WTC11 (cell line): ENCODE data around the gene TIMM22. TPM values are rescaled to one million over a fixed set of nuclear protein-coding genes. Genes with fewer than 3 reads are reported as not detected.

ENCODE experiments used
- ATAC-seq: fragments of 200-7000 bp; cut with Tn5 transposase; 2 replicates; pipeline ENCODE4 v1.10.0; 2021; ENCODE audit warnings: mild to moderate bottlenecking, moderate library complexity
- CTCF ChIA-PET: fragments of 300-600 bp; sonication (Branson Sonifier 250); formaldehyde crosslinking; loops from one replicate; lab custom pipeline; 2021; ENCODE audit warnings: antibody characterized with exemption; lab: Charles Lee
- POLR2A ChIA-PET: fragments of 350-600 bp; sonication (Branson Sonifier 250); formaldehyde crosslinking; loops from one replicate; lab custom pipeline; 2021; ENCODE audit warnings: antibody characterized with exemption; lab: Charles Lee
- DNase-seq: peaks from one replicate; pipeline ENCODE4 v3.0.0; 2021; ENCODE audit warnings: low spot score
- H3K27ac Mint-ChIP-seq: 2 replicates; pipeline ENCODE4 v1.8.0; 2021; ENCODE audit warnings: mixed read lengths
- H3K27me3 Mint-ChIP-seq: 2 replicates; pipeline ENCODE4 v1.8.0; 2021; ENCODE audit warnings: low read depth, mild to moderate bottlenecking, moderate library complexity, mixed read lengths
- H3K36me3 Mint-ChIP-seq: 2 replicates; pipeline ENCODE4 v1.8.0; 2021; ENCODE audit warnings: mixed read lengths
- H3K4me1 Mint-ChIP-seq: 2 replicates; pipeline ENCODE4 v1.8.0; 2022; ENCODE audit warnings: mixed read lengths
- H3K4me3 Mint-ChIP-seq: 2 replicates; pipeline ENCODE4 v1.8.0; 2021; ENCODE audit warnings: mild to moderate bottlenecking, moderate library complexity, mixed read lengths
- H3K9me3 Mint-ChIP-seq: 2 replicates; pipeline ENCODE4 v1.8.0; 2021; ENCODE audit warnings: mixed read lengths
- CREB1 ChIP-seq: sonication (generic); formaldehyde crosslinking; IDR thresholded peaks from 2 replicates; pipeline ENCODE4 v1.8.0; 2023; ENCODE audit warnings: mild to moderate bottlenecking, missing genetic modification reagents
- ELF4 ChIP-seq: sonication (generic); formaldehyde crosslinking; IDR thresholded peaks from 2 replicates; pipeline ENCODE4 v1.8.1; 2022; ENCODE audit warnings: low read depth, mild to moderate bottlenecking, moderate library complexity, missing genetic modification reagents
- NFATC4 ChIP-seq: fragments of 250-450 bp; sonication (Bioruptor Pico); IDR thresholded peaks from 2 replicates; pipeline ENCODE4 v1.9.0; 2021; ENCODE audit warnings: mild to moderate bottlenecking
- SMAD3 ChIP-seq: sonication (generic); formaldehyde crosslinking; IDR thresholded peaks from 2 replicates; pipeline ENCODE4 v1.8.0; 2022; ENCODE audit warnings: missing genetic modification reagents, mild to moderate bottlenecking, borderline replicate concordance
- TEAD1 ChIP-seq: sonication (generic); formaldehyde crosslinking; IDR thresholded peaks from 2 replicates; pipeline ENCODE4 v1.8.0; 2022; ENCODE audit warnings: mild to moderate bottlenecking, missing genetic modification reagents
- TEAD4 ChIP-seq: sonication (generic); formaldehyde crosslinking; IDR thresholded peaks from 2 replicates; pipeline ENCODE4 v1.8.0; 2022; ENCODE audit warnings: mild to moderate bottlenecking, missing genetic modification reagents
- ZBTB21 ChIP-seq: sonication (generic); formaldehyde crosslinking; IDR thresholded peaks from 2 replicates; pipeline ENCODE4 v1.8.1; 2023; ENCODE audit warnings: mild to moderate bottlenecking, missing genetic modification reagents, borderline replicate concordance
- ZNF138 ChIP-seq: sonication (generic); formaldehyde crosslinking; conservative IDR thresholded peaks from 2 replicates; pipeline ENCODE4 v1.8.1; 2022; ENCODE audit warnings: mild to moderate bottlenecking, moderate library complexity, missing genetic modification reagents
- ZNF317 ChIP-seq: sonication (generic); formaldehyde crosslinking; IDR thresholded peaks from 2 replicates; pipeline ENCODE4 v1.8.1; 2023; ENCODE audit warnings: low read depth, mild to moderate bottlenecking, moderate library complexity, missing genetic modification reagents, borderline replicate concordance
- total RNA-seq: library from RNA; stranded (reverse); gene quantifications from 3 replicates; pipeline ENCODE4 v1.2.3, GENCODE V29; 2021
- TF ChIP-seq, protein P1 (sequence below): sonication (generic); formaldehyde crosslinking; IDR thresholded peaks from 2 replicates; pipeline ENCODE4 v1.8.1; 2023; ENCODE audit warnings: mild to moderate bottlenecking, missing genetic modification reagents, moderate library complexity
- TF ChIP-seq, protein P2 (sequence below): sonication (generic); formaldehyde crosslinking; IDR thresholded peaks from 2 replicates; pipeline ENCODE4 v1.8.1; 2022; ENCODE audit warnings: low read depth, mild to moderate bottlenecking, moderate library complexity, missing genetic modification reagents, borderline replicate concordance
- TF ChIP-seq, protein P3 (sequence below): fragments of 250-450 bp; sonication (Bioruptor Pico); IDR thresholded peaks from 2 replicates; pipeline ENCODE4 v1.9.0; 2021; ENCODE audit warnings: mild to moderate bottlenecking, borderline replicate concordance
- TF ChIP-seq, protein P4 (sequence below): sonication (generic); formaldehyde crosslinking; IDR thresholded peaks from 2 replicates; pipeline ENCODE4 v1.8.1; 2022; ENCODE audit warnings: missing genetic modification reagents, borderline replicate concordance
- TF ChIP-seq, protein P5 (sequence below): fragments of 250-450 bp; sonication (Bioruptor Pico); IDR thresholded peaks from 2 replicates; pipeline ENCODE4 v1.9.0; 2021; ENCODE audit warnings: mild to moderate bottlenecking

Gene TIMM22
- total RNA-seq, 1 experiment from 2014 or later: 18.0 TPM

DNA sequence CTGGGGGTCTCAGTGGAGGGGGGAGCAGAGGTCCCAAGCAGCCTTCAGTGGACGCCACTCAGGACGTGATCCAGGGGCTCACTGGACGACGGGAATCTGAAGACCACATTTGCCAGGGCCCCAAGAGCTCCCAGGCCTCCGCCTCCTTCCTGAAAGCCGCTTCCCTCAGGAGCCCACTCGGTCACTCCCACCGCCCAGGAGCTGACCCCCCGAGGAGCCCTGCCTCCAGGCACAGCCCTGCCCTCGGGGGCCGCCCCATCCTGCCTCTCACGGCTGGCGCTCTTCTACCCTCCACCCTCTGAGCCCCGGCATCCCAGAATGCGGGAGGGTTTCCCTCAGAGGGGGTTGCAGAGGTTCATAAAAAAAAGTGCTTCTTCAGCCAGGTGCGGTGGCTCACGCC, 24.2 kb downstream of the TIMM22 start (continued):
- TF ChIP-seq NFATC4 (no peak), ELF4 (CRISPR knock-in tag) (no peak), ZNF317 (CRISPR knock-in tag) (no peak), SMAD3 (CRISPR knock-in tag) (no peak), TEAD1 (CRISPR knock-in tag) (no peak)
- TF ChIP-seq, protein P1, sequence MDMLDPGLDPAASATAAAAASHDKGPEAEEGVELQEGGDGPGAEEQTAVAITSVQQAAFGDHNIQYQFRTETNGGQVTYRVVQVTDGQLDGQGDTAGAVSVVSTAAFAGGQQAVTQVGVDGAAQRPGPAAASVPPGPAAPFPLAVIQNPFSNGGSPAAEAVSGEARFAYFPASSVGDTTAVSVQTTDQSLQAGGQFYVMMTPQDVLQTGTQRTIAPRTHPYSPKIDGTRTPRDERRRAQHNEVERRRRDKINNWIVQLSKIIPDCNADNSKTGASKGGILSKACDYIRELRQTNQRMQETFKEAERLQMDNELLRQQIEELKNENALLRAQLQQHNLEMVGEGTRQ (CRISPR knock-in tag): no peak
- TF ChIP-seq, protein P2, sequence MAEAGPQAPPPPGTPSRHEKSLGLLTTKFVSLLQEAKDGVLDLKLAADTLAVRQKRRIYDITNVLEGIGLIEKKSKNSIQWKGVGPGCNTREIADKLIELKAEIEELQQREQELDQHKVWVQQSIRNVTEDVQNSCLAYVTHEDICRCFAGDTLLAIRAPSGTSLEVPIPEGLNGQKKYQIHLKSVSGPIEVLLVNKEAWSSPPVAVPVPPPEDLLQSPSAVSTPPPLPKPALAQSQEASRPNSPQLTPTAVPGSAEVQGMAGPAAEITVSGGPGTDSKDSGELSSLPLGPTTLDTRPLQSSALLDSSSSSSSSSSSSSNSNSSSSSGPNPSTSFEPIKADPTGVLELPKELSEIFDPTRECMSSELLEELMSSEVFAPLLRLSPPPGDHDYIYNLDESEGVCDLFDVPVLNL (CRISPR knock-in tag): no peak

DNA sequence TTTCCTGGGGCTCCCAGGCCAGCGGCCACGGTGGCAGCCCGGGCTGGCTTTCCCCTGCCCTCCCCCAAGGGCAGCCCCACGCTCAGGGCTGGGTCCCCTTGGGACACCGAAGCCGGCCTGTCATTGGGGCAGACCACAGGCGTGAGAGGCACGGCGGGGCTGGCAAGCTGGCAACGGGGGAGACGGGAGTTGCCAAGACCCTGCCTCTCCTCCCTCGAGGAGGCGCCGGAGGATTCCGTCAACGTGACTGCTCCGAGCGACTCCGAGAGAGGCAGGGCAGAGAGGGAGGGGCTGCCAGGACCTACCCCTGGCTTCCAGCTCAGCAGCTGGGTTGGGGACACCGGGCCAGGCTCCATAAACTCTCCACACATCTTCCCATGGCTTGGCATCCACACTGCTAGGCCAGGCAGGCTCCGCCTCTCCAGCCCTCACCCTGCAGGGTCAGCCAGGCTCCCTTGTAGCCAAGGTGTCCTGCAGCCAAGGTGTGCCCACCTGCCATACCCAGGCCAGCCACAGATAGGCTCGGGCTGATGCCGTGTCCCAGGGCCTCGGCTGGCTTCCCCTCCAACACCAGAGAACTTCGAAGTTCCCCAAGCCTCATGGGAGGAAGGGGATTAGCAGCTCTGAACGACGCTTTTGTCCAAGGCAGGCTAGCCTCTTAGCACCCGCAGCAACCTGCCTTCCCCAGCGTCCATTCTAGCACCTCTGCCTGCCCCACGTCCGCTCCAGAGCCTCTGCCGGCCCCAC, 25.5 kb downstream of the TIMM22 start:
- Mint-ChIP-seq H3K9me3 (no peaks in the 10 kb centered on the region), H3K4me1 (no peaks in the 10 kb centered on the region), H3K27ac (0 out of 2 replicates have a peak overlapping the region, but pooled peaks have one; percentile 15), H3K36me3 (no peaks in the 10 kb centered on the region), H3K4me3 (no peak overlapping the region), H3K27me3 (no peaks in the 10 kb centered on the region)
- ATAC-seq (0 out of 2 replicates have a peak, but pooled peaks have one; percentile 33), DNase-seq (no peak)
- ChIA-PET CTCF (interaction anchor here (1.3 to 3.1 kb wide), 2 partner anchors 34 to 36 kb away, joined by 3 to 14 read pairs; no protein-coding TSS in a partner anchor), POLR2A (no interaction called here)
- no peak for TF ChIP-seq TEAD4 (CRISPR knock-in tag)
- TF ChIP-seq, protein P3, sequence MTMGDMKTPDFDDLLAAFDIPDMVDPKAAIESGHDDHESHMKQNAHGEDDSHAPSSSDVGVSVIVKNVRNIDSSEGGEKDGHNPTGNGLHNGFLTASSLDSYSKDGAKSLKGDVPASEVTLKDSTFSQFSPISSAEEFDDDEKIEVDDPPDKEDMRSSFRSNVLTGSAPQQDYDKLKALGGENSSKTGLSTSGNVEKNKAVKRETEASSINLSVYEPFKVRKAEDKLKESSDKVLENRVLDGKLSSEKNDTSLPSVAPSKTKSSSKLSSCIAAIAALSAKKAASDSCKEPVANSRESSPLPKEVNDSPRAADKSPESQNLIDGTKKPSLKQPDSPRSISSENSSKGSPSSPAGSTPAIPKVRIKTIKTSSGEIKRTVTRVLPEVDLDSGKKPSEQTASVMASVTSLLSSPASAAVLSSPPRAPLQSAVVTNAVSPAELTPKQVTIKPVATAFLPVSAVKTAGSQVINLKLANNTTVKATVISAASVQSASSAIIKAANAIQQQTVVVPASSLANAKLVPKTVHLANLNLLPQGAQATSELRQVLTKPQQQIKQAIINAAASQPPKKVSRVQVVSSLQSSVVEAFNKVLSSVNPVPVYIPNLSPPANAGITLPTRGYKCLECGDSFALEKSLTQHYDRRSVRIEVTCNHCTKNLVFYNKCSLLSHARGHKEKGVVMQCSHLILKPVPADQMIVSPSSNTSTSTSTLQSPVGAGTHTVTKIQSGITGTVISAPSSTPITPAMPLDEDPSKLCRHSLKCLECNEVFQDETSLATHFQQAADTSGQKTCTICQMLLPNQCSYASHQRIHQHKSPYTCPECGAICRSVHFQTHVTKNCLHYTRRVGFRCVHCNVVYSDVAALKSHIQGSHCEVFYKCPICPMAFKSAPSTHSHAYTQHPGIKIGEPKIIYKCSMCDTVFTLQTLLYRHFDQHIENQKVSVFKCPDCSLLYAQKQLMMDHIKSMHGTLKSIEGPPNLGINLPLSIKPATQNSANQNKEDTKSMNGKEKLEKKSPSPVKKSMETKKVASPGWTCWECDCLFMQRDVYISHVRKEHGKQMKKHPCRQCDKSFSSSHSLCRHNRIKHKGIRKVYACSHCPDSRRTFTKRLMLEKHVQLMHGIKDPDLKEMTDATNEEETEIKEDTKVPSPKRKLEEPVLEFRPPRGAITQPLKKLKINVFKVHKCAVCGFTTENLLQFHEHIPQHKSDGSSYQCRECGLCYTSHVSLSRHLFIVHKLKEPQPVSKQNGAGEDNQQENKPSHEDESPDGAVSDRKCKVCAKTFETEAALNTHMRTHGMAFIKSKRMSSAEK (CRISPR knock-in tag): no peak
- TF ChIP-seq, protein P4, sequence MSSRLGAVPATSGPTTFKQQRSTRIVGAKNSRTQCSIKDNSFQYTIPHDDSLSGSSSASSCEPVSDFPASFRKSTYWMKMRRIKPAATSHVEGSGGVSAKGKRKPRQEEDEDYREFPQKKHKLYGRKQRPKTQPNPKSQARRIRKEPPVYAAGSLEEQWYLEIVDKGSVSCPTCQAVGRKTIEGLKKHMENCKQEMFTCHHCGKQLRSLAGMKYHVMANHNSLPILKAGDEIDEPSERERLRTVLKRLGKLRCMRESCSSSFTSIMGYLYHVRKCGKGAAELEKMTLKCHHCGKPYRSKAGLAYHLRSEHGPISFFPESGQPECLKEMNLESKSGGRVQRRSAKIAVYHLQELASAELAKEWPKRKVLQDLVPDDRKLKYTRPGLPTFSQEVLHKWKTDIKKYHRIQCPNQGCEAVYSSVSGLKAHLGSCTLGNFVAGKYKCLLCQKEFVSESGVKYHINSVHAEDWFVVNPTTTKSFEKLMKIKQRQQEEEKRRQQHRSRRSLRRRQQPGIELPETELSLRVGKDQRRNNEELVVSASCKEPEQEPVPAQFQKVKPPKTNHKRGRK (CRISPR knock-in tag): no peak
- no peak for TF ChIP-seq CREB1 (CRISPR knock-in tag)
- TF ChIP-seq, protein P1 (CRISPR knock-in tag): no peak
- no peak for TF ChIP-seq ZBTB21
- TF ChIP-seq, protein P5, sequence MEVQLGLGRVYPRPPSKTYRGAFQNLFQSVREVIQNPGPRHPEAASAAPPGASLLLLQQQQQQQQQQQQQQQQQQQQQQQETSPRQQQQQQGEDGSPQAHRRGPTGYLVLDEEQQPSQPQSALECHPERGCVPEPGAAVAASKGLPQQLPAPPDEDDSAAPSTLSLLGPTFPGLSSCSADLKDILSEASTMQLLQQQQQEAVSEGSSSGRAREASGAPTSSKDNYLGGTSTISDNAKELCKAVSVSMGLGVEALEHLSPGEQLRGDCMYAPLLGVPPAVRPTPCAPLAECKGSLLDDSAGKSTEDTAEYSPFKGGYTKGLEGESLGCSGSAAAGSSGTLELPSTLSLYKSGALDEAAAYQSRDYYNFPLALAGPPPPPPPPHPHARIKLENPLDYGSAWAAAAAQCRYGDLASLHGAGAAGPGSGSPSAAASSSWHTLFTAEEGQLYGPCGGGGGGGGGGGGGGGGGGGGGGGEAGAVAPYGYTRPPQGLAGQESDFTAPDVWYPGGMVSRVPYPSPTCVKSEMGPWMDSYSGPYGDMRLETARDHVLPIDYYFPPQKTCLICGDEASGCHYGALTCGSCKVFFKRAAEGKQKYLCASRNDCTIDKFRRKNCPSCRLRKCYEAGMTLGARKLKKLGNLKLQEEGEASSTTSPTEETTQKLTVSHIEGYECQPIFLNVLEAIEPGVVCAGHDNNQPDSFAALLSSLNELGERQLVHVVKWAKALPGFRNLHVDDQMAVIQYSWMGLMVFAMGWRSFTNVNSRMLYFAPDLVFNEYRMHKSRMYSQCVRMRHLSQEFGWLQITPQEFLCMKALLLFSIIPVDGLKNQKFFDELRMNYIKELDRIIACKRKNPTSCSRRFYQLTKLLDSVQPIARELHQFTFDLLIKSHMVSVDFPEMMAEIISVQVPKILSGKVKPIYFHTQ (CRISPR knock-in tag): no peak
- no peak for TF ChIP-seq ZNF138
